Esophagus mucosa (tissue), 1 donor: ENCODE data around the gene BTBD18. TPM values are rescaled to one million over a fixed set of nuclear protein-coding genes. Genes with fewer than 3 reads are reported as not detected.

Experiments used
- ATAC-seq: fragments of 200-7000 bp; cut with Tn5 transposase; one replicate; pipeline ENCODE4 v1.9.1; 2020
- total RNA-seq: library from RNA; stranded (reverse); gene quantifications from one replicate; pipeline ENCODE4 v1.2.4, GENCODE V29; 2023
- donor health status: DM: yes; HTN: yes; CAD: no.

The BTBD18 gene
- total RNA-seq = not detected

- ATAC-seq = peak; percentile 83
Measured at GRCh38 chr11:57751676-57752253, at the start of gene BTBD18. TSS of gene BTBD18 (minus strand) at chr11:57751819. CDS start at chr11:57751188, 631 bp downstream.

GRCh38 chr11:57801183-57801485, 49.5 kb upstream of the BTBD18 start:
- no peak for ATAC-seq

- peak; percentile 88 for ATAC-seq
Measured at GRCh38 chr11:57800444-57801182, 49.0 kb upstream of the BTBD18 start.

DNA sequence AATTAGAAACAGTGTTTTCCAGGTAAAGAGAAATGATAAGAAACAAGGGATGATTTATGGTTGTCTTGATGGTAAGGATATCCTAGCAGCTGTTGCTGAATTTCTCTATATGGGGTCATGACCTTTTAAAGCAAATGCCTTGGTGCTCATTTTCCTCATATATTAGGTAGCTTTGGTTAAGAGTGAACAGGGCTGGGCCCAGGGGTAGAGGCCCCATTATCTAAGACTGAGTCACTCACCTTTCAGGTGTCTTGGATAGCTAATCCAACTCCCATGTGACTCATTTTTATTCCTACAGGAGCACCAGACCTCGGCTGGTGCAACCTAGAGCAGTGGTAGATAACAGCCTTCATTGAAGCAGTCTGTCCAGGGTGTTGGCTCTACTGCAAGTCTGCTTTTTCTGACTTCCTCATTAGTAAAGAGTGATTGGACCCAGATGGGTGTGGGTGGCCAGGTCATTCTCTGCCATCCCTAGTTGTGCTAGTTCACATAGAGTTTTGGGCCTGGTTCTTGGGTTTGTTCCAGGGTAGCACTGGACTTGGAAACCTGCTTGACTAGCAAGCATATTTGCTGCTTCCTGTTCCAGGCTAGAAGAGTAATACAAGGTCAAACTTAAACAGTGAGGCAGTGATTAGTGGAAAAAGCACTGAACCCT, 47.4 kb upstream of the BTBD18 start:
- peak; percentile 92 for ATAC-seq

DNA sequence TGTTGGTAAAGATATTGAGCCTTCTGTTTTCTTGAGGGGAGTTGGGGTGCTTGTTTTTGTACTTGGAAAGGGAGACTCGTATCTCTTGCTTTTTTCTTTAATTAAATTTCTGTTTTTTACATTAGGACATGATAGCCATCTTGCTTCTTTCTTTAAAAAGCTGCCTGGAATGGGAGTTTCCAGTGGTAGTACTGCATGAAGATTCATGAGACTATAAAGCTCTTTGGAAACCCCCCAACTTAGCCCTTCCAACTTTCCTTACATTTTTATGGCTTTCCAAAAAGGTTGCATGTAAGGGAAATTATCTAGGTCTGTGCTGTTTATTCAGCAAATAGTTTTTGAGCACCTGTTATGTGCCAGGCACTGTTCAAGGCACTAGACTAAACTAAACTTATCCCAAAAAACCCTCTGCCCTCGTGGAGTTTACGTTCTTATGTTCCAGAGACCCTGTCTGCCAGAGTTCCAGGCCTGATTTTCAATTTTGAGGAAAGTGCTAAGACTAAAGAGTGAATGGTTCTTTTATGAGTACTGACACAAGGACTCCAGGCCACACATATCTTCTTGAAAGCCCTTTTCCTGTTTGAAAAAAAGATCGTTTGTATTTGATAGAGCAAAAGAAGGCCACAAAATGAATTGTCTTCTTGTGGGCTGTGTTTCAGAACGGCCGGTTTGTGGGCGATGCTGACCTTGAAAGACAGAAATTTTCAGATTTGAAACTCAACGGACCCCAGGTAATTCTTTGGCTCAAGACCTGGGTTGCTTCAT, 41.9 kb upstream of the BTBD18 start:
- no peak for ATAC-seq

DNA sequence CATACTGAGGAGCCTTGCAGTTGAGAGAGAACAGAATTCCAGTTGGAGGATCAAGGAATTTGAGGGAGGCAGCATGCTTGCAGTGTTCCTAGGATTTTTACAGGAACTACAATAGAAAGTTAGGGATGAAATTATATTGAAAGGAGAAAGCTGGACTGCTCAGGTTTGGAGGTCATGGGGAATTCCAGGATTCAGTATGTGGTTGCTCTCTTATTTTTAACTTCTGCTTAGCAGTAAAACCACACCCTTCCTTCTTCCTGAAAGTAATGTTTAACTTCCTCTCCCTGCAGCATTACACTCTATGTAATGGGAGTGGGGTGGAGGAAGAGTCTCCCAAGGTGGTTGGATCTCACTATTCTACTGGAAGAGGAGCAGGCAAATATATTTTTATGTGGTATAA, 41.3 kb upstream of the BTBD18 start:
- ATAC-seq = peak; percentile 32

GRCh38 chr11:57792060-57792541, 40.5 kb upstream of the BTBD18 start:
- ATAC-seq = peak; percentile 57

DNA sequence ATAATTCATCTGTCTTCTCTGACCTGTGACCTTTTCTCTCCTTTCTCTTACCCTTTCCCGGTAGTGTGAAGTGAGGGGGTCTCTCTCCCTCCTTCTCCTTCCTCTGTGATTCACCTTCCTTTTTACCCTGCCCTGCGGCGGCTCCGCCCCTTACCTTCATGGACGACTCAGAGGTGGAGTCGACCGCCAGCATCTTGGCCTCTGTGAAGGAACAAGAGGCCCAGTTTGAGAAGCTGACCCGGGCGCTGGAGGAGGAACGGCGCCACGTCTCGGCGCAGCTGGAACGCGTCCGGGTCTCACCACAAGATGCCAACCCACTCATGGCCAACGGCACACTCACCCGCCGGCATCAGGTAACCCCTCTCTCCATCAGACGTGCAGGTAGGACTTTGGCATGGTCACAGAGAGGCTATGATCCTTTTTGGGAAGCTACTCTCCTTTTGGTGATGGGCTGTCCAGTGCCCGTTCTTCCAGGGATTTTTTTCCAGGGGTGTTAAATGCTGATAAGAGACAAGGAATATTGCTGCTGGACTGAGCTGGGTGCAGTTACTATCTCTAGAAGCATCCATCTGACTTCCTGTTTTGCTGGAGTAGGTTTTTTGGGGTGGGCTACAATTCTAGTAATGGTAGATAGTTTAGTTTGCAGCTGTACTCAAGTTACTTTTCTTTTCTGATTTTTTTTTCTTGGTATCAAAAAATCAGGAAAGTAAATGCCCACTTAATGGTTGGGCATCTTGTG, 39.9 kb upstream of the BTBD18 start:
- ATAC-seq = no peak

DNA sequence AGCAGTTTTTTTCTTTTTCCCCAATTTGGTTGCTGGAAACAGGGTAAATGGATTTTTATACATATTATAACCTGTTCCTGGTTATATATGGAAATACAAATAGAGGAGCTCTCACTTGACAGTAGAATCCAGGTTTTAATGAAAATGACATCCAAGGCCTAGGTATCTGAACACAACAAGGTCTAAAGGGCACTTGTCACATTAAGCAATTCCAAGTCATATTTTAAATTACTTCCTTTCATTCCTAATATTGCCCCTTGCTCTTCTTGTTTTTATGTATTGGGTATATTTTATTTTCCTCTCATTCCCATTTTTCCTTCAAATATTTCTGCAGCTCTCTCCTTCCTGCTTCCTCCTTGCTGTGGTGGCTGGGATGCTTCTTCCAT, 37.1 kb upstream of the BTBD18 start:
- no peak for ATAC-seq

GRCh38 chr11:57787920-57788702, 36.5 kb upstream of the BTBD18 start:
- peak; percentile 84 for ATAC-seq

DNA sequence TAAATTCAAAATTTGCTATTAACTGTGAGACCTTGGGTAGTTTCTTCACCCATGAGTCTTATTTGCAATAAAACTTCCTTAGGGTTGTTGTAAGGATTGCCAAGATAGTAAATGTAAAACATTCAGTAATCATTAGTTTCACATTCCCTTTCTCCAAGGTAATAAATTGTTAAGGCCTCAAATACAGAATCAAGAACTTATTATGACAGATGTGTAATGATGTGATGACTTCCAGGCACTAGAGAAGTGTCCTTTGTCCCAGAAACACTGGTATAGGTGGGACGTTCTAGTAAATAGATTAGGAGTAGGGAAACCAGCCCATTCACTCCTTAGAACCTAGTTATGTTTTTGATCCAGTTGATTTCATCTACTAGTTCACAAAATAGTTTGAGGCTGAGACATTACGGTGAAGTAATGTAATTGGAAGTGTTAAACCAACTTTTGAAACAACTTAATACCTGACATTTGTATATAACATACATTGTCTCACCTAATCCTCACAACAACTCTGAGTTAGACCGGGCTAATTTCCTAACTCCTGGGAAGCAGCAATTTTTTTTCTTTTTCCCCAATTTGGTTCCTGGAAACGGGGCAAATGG, 35.5 kb upstream of the BTBD18 start:
- peak; percentile 25 for ATAC-seq

DNA sequence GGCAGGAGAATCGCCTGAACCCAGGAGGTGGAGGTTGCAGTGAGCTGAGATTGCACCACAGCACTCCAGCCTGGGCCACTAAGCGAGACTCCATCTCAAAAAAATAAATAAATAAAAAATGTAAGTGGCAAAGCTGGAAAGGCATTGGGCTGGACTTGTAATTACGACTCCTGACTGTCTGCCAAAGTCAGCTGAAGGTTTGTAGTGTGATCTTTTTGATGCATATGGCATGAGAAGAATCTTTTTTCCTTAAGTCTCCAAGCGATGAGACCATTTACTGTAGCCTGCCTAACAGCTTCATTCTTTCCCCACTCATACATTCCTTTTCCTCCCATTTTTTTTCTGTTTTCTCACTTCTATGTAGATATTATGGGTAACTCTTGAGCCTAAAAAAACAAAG, 34.8 kb upstream of the BTBD18 start:
- ATAC-seq = no peak

- ATAC-seq = no peak
Measured at GRCh38 chr11:57785072-57785471, 33.5 kb upstream of the BTBD18 start.

- peak; percentile 94 for ATAC-seq
Measured at GRCh38 chr11:57781529-57781943, 29.9 kb upstream of the BTBD18 start.

GRCh38 chr11:57779276-57779675, 27.7 kb upstream of the BTBD18 start:
- no peak for ATAC-seq

- peak; percentile 3 for ATAC-seq
Measured at GRCh38 chr11:57778318-57779037, 26.9 kb upstream of the BTBD18 start.

DNA sequence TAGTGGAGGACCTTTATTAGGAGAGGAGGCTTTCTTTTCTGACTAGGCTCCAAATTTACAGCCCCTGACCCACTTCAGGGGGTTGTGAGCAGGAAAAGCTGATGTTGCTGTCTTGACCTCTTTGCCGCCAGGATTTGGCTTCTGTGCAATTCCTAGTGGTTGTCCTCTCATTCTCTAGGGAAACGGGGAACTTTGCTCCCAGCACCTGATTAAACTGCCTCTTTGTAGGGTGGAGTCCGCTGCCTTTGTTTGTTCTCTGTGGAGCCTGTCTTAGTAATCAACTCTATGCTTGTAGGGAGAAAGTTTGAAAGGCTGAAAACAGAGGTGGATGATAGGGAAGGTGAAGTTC, 26.3 kb upstream of the BTBD18 start:
- no peak for ATAC-seq

DNA sequence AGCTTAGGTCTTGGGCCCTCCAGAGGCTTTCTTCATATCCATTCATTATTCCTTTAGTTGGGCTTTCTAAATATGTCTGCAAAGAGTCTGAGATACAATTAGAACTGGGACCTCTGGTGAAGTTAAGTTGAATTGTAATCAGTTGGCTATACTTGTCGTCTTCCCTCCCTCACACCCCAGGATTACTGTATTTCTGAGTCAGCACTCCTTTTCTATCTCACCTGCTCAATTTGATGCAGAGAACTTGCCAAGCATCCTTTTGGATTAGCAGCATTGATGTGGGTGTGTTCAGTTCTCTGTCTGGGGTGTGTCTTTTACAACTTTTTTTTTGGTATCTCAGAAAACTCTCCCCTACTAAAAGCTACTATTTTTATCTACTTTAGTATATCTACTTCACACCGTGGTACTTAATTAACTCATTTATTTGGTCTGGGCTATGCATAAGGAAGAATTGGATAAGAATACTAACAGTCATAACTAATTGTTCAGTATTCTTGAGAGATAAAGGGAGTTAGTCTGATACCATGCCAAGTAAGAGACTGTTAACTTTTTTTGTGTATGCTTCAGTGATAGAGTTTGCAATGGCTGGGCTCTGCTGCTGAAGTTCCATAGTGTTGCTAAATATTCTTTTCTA, 25.1 kb upstream of the BTBD18 start:
- peak; percentile 57 for ATAC-seq

- ATAC-seq = peak; percentile 13
Measured at GRCh38 chr11:57776031-57776521, 24.5 kb upstream of the BTBD18 start.

DNA sequence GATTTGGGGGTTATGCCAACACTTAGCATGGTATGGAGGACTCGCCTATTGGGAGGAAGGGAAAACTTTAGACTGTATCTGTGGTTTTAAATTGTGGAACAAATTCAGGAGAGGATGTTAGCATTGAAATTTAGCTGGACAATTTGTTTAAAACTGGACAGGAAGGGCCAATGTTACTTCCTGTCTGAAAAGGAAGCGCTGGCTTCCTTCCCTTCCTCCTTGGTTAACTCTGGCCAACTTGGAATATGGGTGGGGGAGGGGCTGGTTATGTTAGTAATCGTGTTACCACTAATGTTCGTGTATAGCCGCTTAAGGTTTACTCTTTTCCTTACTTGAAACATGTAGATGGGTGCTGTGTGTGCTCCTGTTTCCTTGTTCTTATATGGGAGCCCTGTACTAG, 23.9 kb upstream of the BTBD18 start:
- ATAC-seq = no peak
